Neural cell (in vitro differentiated cells): Measurements from ENCODE around the gene CMBL.

Experiments
- EP300 ChIP-seq: fragments of 450-650 bp; conservative IDR thresholded peaks from 2 replicates; pipeline ENCODE4 v1.6.1; 2014; ENCODE audit warnings: antibody characterized with exemption, mild to moderate bottlenecking, moderate library complexity; ENCODE audit not compliant: poor library complexity, severe bottlenecking
- EZH2 ChIP-seq: fragments of 200-600, 300-800 bp; shearing (Covaris generic), sonication (generic); IDR thresholded peaks from 2 replicates; pipeline ENCODE4 v1.6.1; 2014; ENCODE audit warnings: antibody characterized with exemption, low read length, borderline replicate concordance, mild to moderate bottlenecking; ENCODE audit not compliant: insufficient read depth, poor library complexity, severe bottlenecking
- MXI1 ChIP-seq: fragments of 450-650 bp; conservative IDR thresholded peaks from 2 replicates; pipeline ENCODE4 v1.6.1; 2014; ENCODE audit warnings: antibody characterized with exemption, mild to moderate bottlenecking; ENCODE audit not compliant: poor library complexity, severe bottlenecking
- POLR2AphosphoS5 ChIP-seq: IDR thresholded peaks from 2 replicates; pipeline ENCODE4 v1.6.1; 2012
- RAD21 ChIP-seq: fragments of 450-650 bp; conservative IDR thresholded peaks from 2 replicates; pipeline ENCODE4 v1.6.1; 2014; ENCODE audit warnings: antibody characterized with exemption, mild to moderate bottlenecking, moderate library complexity
- TAF1 ChIP-seq: IDR thresholded peaks from 2 replicates; pipeline ENCODE4 v1.6.1; 2012; ENCODE audit warnings: low read depth
- TF ChIP-seq, protein P1 (sequence below): fragments of 450-650 bp; IDR thresholded peaks from 2 replicates; pipeline ENCODE4 v1.5.1; 2014; ENCODE audit warnings: antibody characterized with exemption, mild to moderate bottlenecking, moderate library complexity; ENCODE audit not compliant: poor library complexity, severe bottlenecking
- TF ChIP-seq, protein P2 (sequence below): IDR thresholded peaks from 2 replicates; pipeline ENCODE4 v1.6.1; 2012; ENCODE audit warnings: borderline replicate concordance

DNA sequence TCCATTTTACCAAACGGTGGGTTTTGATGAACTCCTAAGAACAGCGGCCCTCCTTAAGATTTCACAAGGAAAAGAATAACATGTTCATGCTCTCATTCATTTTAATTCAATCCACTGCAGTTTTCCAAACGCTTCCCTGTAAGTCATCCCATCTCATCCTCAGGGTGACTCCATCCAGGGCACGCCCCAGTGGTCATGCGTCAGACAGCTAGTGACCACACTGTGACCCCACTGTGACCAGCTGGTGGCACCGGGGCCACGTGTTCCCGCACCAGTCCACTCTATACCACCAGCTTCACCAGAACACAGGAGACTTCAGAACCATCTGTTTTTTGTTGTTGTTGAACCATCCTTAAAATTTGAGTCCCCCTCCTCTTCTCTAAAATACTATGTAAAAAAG, 72.4 kb downstream of the CMBL start:
- no peak for TF ChIP-seq EP300
- TF ChIP-seq, protein P1, sequence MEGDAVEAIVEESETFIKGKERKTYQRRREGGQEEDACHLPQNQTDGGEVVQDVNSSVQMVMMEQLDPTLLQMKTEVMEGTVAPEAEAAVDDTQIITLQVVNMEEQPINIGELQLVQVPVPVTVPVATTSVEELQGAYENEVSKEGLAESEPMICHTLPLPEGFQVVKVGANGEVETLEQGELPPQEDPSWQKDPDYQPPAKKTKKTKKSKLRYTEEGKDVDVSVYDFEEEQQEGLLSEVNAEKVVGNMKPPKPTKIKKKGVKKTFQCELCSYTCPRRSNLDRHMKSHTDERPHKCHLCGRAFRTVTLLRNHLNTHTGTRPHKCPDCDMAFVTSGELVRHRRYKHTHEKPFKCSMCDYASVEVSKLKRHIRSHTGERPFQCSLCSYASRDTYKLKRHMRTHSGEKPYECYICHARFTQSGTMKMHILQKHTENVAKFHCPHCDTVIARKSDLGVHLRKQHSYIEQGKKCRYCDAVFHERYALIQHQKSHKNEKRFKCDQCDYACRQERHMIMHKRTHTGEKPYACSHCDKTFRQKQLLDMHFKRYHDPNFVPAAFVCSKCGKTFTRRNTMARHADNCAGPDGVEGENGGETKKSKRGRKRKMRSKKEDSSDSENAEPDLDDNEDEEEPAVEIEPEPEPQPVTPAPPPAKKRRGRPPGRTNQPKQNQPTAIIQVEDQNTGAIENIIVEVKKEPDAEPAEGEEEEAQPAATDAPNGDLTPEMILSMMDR, result no peak
- no peak for TF ChIP-seq POLR2AphosphoS5
- TF ChIP-seq TAF1, result no peak
- no peak for TF ChIP-seq EZH2
- TF ChIP-seq MXI1, result no peak
- no peak for TF ChIP-seq RAD21
- TF ChIP-seq, protein P2, sequence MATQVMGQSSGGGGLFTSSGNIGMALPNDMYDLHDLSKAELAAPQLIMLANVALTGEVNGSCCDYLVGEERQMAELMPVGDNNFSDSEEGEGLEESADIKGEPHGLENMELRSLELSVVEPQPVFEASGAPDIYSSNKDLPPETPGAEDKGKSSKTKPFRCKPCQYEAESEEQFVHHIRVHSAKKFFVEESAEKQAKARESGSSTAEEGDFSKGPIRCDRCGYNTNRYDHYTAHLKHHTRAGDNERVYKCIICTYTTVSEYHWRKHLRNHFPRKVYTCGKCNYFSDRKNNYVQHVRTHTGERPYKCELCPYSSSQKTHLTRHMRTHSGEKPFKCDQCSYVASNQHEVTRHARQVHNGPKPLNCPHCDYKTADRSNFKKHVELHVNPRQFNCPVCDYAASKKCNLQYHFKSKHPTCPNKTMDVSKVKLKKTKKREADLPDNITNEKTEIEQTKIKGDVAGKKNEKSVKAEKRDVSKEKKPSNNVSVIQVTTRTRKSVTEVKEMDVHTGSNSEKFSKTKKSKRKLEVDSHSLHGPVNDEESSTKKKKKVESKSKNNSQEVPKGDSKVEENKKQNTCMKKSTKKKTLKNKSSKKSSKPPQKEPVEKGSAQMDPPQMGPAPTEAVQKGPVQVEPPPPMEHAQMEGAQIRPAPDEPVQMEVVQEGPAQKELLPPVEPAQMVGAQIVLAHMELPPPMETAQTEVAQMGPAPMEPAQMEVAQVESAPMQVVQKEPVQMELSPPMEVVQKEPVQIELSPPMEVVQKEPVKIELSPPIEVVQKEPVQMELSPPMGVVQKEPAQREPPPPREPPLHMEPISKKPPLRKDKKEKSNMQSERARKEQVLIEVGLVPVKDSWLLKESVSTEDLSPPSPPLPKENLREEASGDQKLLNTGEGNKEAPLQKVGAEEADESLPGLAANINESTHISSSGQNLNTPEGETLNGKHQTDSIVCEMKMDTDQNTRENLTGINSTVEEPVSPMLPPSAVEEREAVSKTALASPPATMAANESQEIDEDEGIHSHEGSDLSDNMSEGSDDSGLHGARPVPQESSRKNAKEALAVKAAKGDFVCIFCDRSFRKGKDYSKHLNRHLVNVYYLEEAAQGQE, result no peak
